T-helper 1 cell (primary cell): ENCODE results near the gene C1orf21.

ENCODE experiments used
- DNase-seq, 5 donors: peaks; one replicate each; pipeline ENCODE4 v3.0.0-alpha.2; 2012 to 2020

C1orf21 gene

GRCh38 chr1:184387476-184388318, 868 bp downstream of the C1orf21 start:
- peak in 3 of 5 donors; percentile 6 to 39 (median 23) for DNase-seq

- peak in 1 of 5 donors; percentile 6 for DNase-seq
Measured at GRCh38 chr1:184388319-184388889, 1.6 kb downstream of the C1orf21 start.

GRCh38 chr1:184388971-184389370, 2.1 kb downstream of the C1orf21 start:
- DNase-seq: no peak

- no peak for DNase-seq
Measured at GRCh38 chr1:184389446-184389845, 2.6 kb downstream of the C1orf21 start.

GRCh38 chr1:184390889-184391288, 4.1 kb downstream of the C1orf21 start:
- no peak for DNase-seq

- DNase-seq: no peak
Measured at GRCh38 chr1:184392067-184392466, 5.2 kb downstream of the C1orf21 start.

GRCh38 chr1:184392779-184393522, 6.1 kb downstream of the C1orf21 start:
- no peak for DNase-seq

GRCh38 chr1:184393962-184394361, 7.1 kb downstream of the C1orf21 start:
- no peak for DNase-seq

- DNase-seq: no peak
Measured at GRCh38 chr1:184395370-184395769, 8.5 kb downstream of the C1orf21 start.

GRCh38 chr1:184395937-184396480, 9.2 kb downstream of the C1orf21 start:
- no peak for DNase-seq

- no peak for DNase-seq
Measured at GRCh38 chr1:184399192-184399847, 12.5 kb downstream of the C1orf21 start.

GRCh38 chr1:184403961-184404726, 17.3 kb downstream of the C1orf21 start:
- no peak for DNase-seq

- DNase-seq: no peak
Measured at GRCh38 chr1:184404727-184405027, 17.8 kb downstream of the C1orf21 start.

GRCh38 chr1:184405094-184405800, 18.4 kb downstream of the C1orf21 start:
- no peak for DNase-seq

GRCh38 chr1:184405801-184406142, 18.9 kb downstream of the C1orf21 start:
- no peak for DNase-seq

GRCh38 chr1:184406479-184406878, 19.6 kb downstream of the C1orf21 start:
- no peak for DNase-seq

GRCh38 chr1:184407816-184408510, 21.1 kb downstream of the C1orf21 start:
- DNase-seq: no peak

GRCh38 chr1:184408580-184408979, 21.8 kb downstream of the C1orf21 start:
- DNase-seq: no peak

GRCh38 chr1:184409011-184409410, 22.2 kb downstream of the C1orf21 start:
- DNase-seq: no peak

- no peak for DNase-seq
Measured at GRCh38 chr1:184412472-184412871, 25.6 kb downstream of the C1orf21 start.

GRCh38 chr1:184416481-184416880, 29.7 kb downstream of the C1orf21 start:
- DNase-seq: no peak
